ENCODE data around the gene TRIM47. TPM values are rescaled to one million over a fixed set of nuclear protein-coding genes. Genes with fewer than 3 reads are reported as not detected.

TRIM47 gene
- total and polyA plus RNA-seq, 2 of the 13 experiments (the other 11 are each of a cell fraction or from before 2014, with no cell fraction given), result 33.5 to 82.0 TPM

- TF ChIP-seq CREB1 (IDR thresholded peaks at IDR 0.05), result no peak
- no peak for TF ChIP-seq CREB1 (CRISPR knock-in tag; IDR thresholded peaks at IDR 0.05)
- peak; percentile 36; the same call in 1 of the 2 replicates for TF ChIP-seq ZNF589 (CRISPR knock-in tag; conservative IDR thresholded peaks at IDR 0.05)
- peak; percentile 55; the same call in 1 of the 2 replicates for TF ChIP-seq TBX2 (CRISPR knock-in tag; IDR thresholded peaks at IDR 0.05; ENCODE audit: borderline replicate concordance)
- TF ChIP-seq ATF7-NPFF (CRISPR knock-in tag; IDR thresholded peaks at IDR 0.05; ENCODE audit: low read depth), result 0 out of 2 replicates have a peak, but pooled peaks have one; percentile 37
- no peak for TF ChIP-seq ATAD3A (CRISPR knock-in tag; IDR thresholded peaks at IDR 0.05)
- TF ChIP-seq AGO1 (IDR thresholded peaks at IDR 0.05; ENCODE audit: low read depth, low read length, poor library complexity, severe bottlenecking), result no peak
- TF ChIP-seq FOXA3 (CRISPR knock-in tag; IDR thresholded peaks at IDR 0.05), result 0 out of 2 replicates have a peak, but pooled peaks have one; percentile 6
- no peak for TF ChIP-seq NFYB (CRISPR knock-in tag; IDR thresholded peaks at IDR 0.05)
- no peak for TF ChIP-seq ZNF232 (CRISPR knock-in tag; IDR thresholded peaks at IDR 0.05; ENCODE audit: borderline replicate concordance)
- TF ChIP-seq SKIL (CRISPR knock-in tag; IDR thresholded peaks at IDR 0.05; ENCODE audit: borderline replicate concordance), result no peak
- TF ChIP-seq PAF1 (CRISPR knock-in tag; IDR thresholded peaks at IDR 0.05), result peak; percentile 25; the same call in 1 of the 2 replicates
- TF ChIP-seq ZNF776 (CRISPR knock-in tag; IDR thresholded peaks at IDR 0.05), result peak; percentile 71; the same call in 1 of the 2 replicates
- TF ChIP-seq ZFP91 (CRISPR knock-in tag; IDR thresholded peaks at IDR 0.05; ENCODE audit: borderline replicate concordance), result peak; percentile 26
- no peak for TF ChIP-seq MTF1 (CRISPR knock-in tag; IDR thresholded peaks at IDR 0.05)
- peak; percentile 40; the same call in 1 of the 2 replicates for TF ChIP-seq PHF21A (CRISPR knock-in tag; IDR thresholded peaks at IDR 0.05)
- TF ChIP-seq SRY (CRISPR knock-in tag; IDR thresholded peaks at IDR 0.05), result 0 out of 2 replicates have a peak, but pooled peaks have one; percentile 46
- TF ChIP-seq SETDB1 (CRISPR knock-in tag; IDR thresholded peaks at IDR 0.05; ENCODE audit: borderline replicate concordance), result no peak
- TF ChIP-seq PHF5A (CRISPR knock-in tag; IDR thresholded peaks at IDR 0.05; ENCODE audit: low read depth, unreplicated experiment), result no peak
- no peak for TF ChIP-seq SMC3 (IDR thresholded peaks at IDR 0.05; ENCODE audit: low read length)
- TF ChIP-seq TRIM24 (CRISPR knock-in tag; IDR thresholded peaks at IDR 0.05), result no peak
- peak; percentile 41; the same call in 1 of the 2 replicates for TF ChIP-seq ESRRA (CRISPR knock-in tag; IDR thresholded peaks at IDR 0.05; ENCODE audit: low read depth)
- TF ChIP-seq ZNF513 (CRISPR knock-in tag; conservative IDR thresholded peaks at IDR 0.05), result no peak
- TF ChIP-seq ZC3H13 (CRISPR knock-in tag; IDR thresholded peaks at IDR 0.05), result peak; percentile 71
- peak; percentile 43; the same call in 1 of the 2 replicates for TF ChIP-seq MAX (IDR thresholded peaks at IDR 0.05)
Measured at GRCh38 chr17:75894049-75894733, 15.8 kb upstream of the TRIM47 start (continued).

Measured in HepG2 (cell line).